Activated naive CD8-positive, alpha-beta T cell treated with anti-CD3 and anti-CD28 coated beads for 36 hours (primary cell): ENCODE measurements around the gene SRF. TPM values are rescaled to one million over a fixed set of nuclear protein-coding genes. Genes with fewer than 3 reads are reported as not detected.

Source experiments
- DNase-seq: peaks from one replicate; pipeline ENCODE4 v3.0.0; 2021
- H3K27ac Mint-ChIP-seq: one replicate; pipeline ENCODE4 v1.8.0; 2022; ENCODE audit warnings: mild to moderate bottlenecking, moderate library complexity, mixed read lengths
- H3K27me3 Mint-ChIP-seq: one replicate; pipeline ENCODE4 v1.8.0; 2022; ENCODE audit warnings: mild to moderate bottlenecking, mixed read lengths
- H3K36me3 Mint-ChIP-seq: one replicate; pipeline ENCODE4 v1.8.0; 2021; ENCODE audit warnings: mild to moderate bottlenecking, mixed read lengths
- H3K4me1 Mint-ChIP-seq: one replicate; pipeline ENCODE4 v1.8.0; 2021; ENCODE audit warnings: mixed read lengths
- H3K4me3 Mint-ChIP-seq: one replicate; pipeline ENCODE4 v1.8.0; 2022; ENCODE audit warnings: mild to moderate bottlenecking, moderate library complexity, mixed read lengths
- H3K9me3 Mint-ChIP-seq: one replicate; pipeline ENCODE4 v1.8.0; 2022; ENCODE audit warnings: mixed read lengths
- total RNA-seq, 2 experiments: library from RNA; stranded (reverse); gene quantifications; one replicate each; pipeline ENCODE4 v1.2.3, GENCODE V29; 2021

Gene SRF
- total RNA-seq, 2 experiments from 2014 or later, result 49.1 to 49.9 TPM

- H3K36me3 Mint-ChIP-seq, result peaks cover 35% of the 10 kb centered on the region
- H3K4me1 Mint-ChIP-seq, result peaks cover 37% of the 10 kb centered on the region
- H3K4me3 Mint-ChIP-seq, result peak overlapping the region; percentile 81
- no peaks in the 10 kb centered on the region for H3K27me3 Mint-ChIP-seq
- H3K27ac Mint-ChIP-seq, result peak overlapping the region; percentile 90
- peaks cover 1% of the 10 kb centered on the region for H3K9me3 Mint-ChIP-seq
- no peak for DNase-seq
Measured at GRCh38 chr6:43229803-43230620, 58.9 kb downstream of the SRF start.

- H3K27me3 Mint-ChIP-seq, result no peaks in the 10 kb centered on the region
- H3K36me3 Mint-ChIP-seq, result peaks cover 25% of the 10 kb centered on the region
- no peak overlapping the region for H3K27ac Mint-ChIP-seq
- peaks cover 28% of the 10 kb centered on the region for H3K4me1 Mint-ChIP-seq
- H3K4me3 Mint-ChIP-seq, result no peak overlapping the region
- H3K9me3 Mint-ChIP-seq, result no peaks in the 10 kb centered on the region
- no peak for DNase-seq
Measured at GRCh38 chr6:43231053-43231452, 60.0 kb downstream of the SRF start.

Other genes with a start within 250 kb of the SRF start
- gene CNPY3, start 241.8 kb upstream of the SRF start, total RNA-seq, result 10 to 100 TPM; 53.6 to 55.7 TPM
- gene GNMT, start 210.5 kb upstream of the SRF start, total RNA-seq, result under 1 TPM; 0.20 to 0.35 TPM
- 10 to 100 TPM; 15.2 to 16.7 TPM for gene PEX6, start 192.1 kb upstream of the SRF start, total RNA-seq
- gene PPP2R5D, start 186.7 kb upstream of the SRF start, total RNA-seq, result 10 to 100 TPM; 43.0 to 43.4 TPM
- gene MEA1, start 157.3 kb upstream of the SRF start, total RNA-seq, result 100 to 1,000 TPM in 1 of 2 experiments, 10 to 100 TPM in 1; 98.6 to 105 TPM
- 10 to 100 TPM; 65.8 to 66.1 TPM for gene KLHDC3, start 157.0 kb upstream of the SRF start, total RNA-seq
- gene RRP36, start 149.6 kb upstream of the SRF start, total RNA-seq, result 10 to 100 TPM; 87.6 to 93.0 TPM
- 10 to 100 TPM in 1 of 2 experiments, 1 to 10 TPM in 1; 9.3 to 10.2 TPM for gene CUL7, start 117.4 kb upstream of the SRF start, total RNA-seq
- 100 to 1,000 TPM; 112 to 113 TPM for gene MRPL2, start 111.8 kb upstream of the SRF start, total RNA-seq
- gene KLC4, start 111.6 kb upstream of the SRF start, total RNA-seq, result 1 to 10 TPM; 9.5 to 10.0 TPM
- 1 to 10 TPM; 3.3 to 3.9 TPM for gene PTK7, start 95.0 kb upstream of the SRF start, total RNA-seq
- 10 to 100 TPM; 31.3 to 31.5 TPM for gene CUL9, start 10.9 kb downstream of the SRF start, total RNA-seq
- gene DNPH1, start 58.2 kb downstream of the SRF start, total RNA-seq, result 10 to 100 TPM; 55.8 to 56.1 TPM
- under 1 TPM; 0.12 to 0.14 TPM for gene TTBK1, start 72.2 kb downstream of the SRF start, total RNA-seq
- gene SLC22A7, start 127.0 kb downstream of the SRF start, total RNA-seq, result not detected
- 1 to 10 TPM; 1.4 to 1.5 TPM for gene CRIP3, start 137.6 kb downstream of the SRF start, total RNA-seq
- gene ZNF318, start 198.4 kb downstream of the SRF start, total RNA-seq, result 10 to 100 TPM in 1 of 2 experiments, 1 to 10 TPM in 1; 10.0 to 10.1 TPM